Measurements from ENCODE around the gene CAND1. TPM values are rescaled to one million over a fixed set of nuclear protein-coding genes. Genes with fewer than 3 reads are reported as not detected.

Gene CAND1
- total and polyA plus RNA-seq, 9 of the 15 experiments (the other 6 are each of a cell fraction or from before 2014, with no cell fraction given): 24.0 to 167 (median 77.5) TPM

GRCh38 chr12:67355428-67356379, 86.5 kb downstream of the CAND1 start:
- H3K4me2 ChIP-seq (ENCODE audit: insufficient read depth, low read length): no peak overlapping the region
- no peaks in the 10 kb centered on the region for H3K9me1 ChIP-seq (ENCODE audit: control insufficient read depth, insufficient read depth, low read length)
- H3K36me3 ChIP-seq (ENCODE audit: control insufficient read depth, insufficient read depth, low read length): no peaks in the 10 kb centered on the region
- H3K27me3 ChIP-seq (ENCODE audit: control insufficient read depth in 2 of 2, insufficient read depth in 2 of 2, low read length in 2 of 2): peaks cover 0 to 2% of the 10 kb centered on the region in 2 experiments; a peak in 2 of 5 replicates
- peak; percentile 52 for FAIRE-seq
- WGBS (ENCODE audit: insufficient coverage, low coverage, missing lambda C conversion rate): under 1% methylated on average over 6 of the region's 8 CpGs
- ChIA-PET POLR2A (interaction anchor here (0.5 kb wide), 1 partner anchor 303 kb away, joined by 3 read pairs; no protein-coding TSS in a partner anchor), CTCF (ENCODE audit: low intra/inter-chr PET ratio) (interaction anchor here (0.5 to 2.9 kb wide), 7 partner anchors 9 to 1543 kb away, joined by 3 to 24 read pairs (median 4); no protein-coding TSS in a partner anchor)
- H4K20me1 ChIP-seq (replicated peaks; ENCODE audit: control insufficient read depth, insufficient read depth, low read length): no peaks in the 10 kb centered on the region
- H3K9me3 ChIP-seq (replicated peaks; ENCODE audit: control insufficient read depth, insufficient read depth, low read depth, low read length): no peaks in the 10 kb centered on the region
- BruUV-seq (replicated peaks): no TSS peak
- DNase-seq (ENCODE audit: extremely low read depth in 1 of 4, low spot score in 3 of 4): peak; percentile 15 to 52 (median 23)
- intact Hi-C loops (cut with micrococcal nuclease) (loop anchor here (2.0 to 5.0 kb wide), 3 partner anchors 62 to 587 kb away; no protein-coding TSS in a partner anchor), in situ Hi-C loops (cut with MboI) (loop anchor here (5.0 kb wide), 1 partner anchor 587 kb away; no protein-coding TSS in a partner anchor)
- no peaks in the 10 kb centered on the region for H3K4me1 ChIP-seq (replicated peaks in 1 of 2; ENCODE audit: control insufficient read depth in 2 of 2, insufficient read depth in 2 of 2, low read length in 2 of 2)
- no peak overlapping the region for H3K27ac ChIP-seq (ENCODE audit: extremely low read depth, low read depth, low read length)
- 0 out of 2 replicates have a peak overlapping the region, but pooled peaks have one; percentile 8 for H2AFZ ChIP-seq (ENCODE audit: low read depth, low read length)
- no peak overlapping the region for H3K9ac ChIP-seq (ENCODE audit: insufficient read depth in 1 of 2, low read depth in 2 of 2, low read length in 2 of 2)
- H3K79me2 ChIP-seq (ENCODE audit: control insufficient read depth, insufficient read depth, low read length): no peaks in the 10 kb centered on the region
- no peak overlapping the region for H3K4me3 ChIP-seq
- ATAC-seq: peak; percentile 66
- TF ChIP-seq ELF1 (tag; IDR thresholded peaks at IDR 0.05) (no peak), ZNF57 (CRISPR knock-in tag; IDR thresholded peaks at IDR 0.05) (no peak), ZFP36 (IDR thresholded peaks at IDR 0.05; ENCODE audit: low read depth, low read length, partially characterized antibody) (no peak), SNRNP70 (optimal IDR thresholded peaks at IDR 0.05; ENCODE audit: low read depth, low read length) (no peak)
- TF ChIP-seq, protein P1, sequence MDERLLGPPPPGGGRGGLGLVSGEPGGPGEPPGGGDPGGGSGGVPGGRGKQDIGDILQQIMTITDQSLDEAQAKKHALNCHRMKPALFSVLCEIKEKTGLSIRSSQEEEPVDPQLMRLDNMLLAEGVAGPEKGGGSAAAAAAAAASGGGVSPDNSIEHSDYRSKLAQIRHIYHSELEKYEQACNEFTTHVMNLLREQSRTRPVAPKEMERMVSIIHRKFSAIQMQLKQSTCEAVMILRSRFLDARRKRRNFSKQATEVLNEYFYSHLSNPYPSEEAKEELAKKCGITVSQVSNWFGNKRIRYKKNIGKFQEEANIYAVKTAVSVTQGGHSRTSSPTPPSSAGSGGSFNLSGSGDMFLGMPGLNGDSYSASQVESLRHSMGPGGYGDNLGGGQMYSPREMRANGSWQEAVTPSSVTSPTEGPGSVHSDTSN (CRISPR knock-in tag; IDR thresholded peaks at IDR 0.05; ENCODE audit: low read depth): no peak
- TF ChIP-seq, protein P1 (tag; conservative IDR thresholded peaks at IDR 0.05; ENCODE audit: low read depth): 0 out of 2 replicates have a peak, but pooled peaks have one; percentile 45
- TF ChIP-seq, protein P2, sequence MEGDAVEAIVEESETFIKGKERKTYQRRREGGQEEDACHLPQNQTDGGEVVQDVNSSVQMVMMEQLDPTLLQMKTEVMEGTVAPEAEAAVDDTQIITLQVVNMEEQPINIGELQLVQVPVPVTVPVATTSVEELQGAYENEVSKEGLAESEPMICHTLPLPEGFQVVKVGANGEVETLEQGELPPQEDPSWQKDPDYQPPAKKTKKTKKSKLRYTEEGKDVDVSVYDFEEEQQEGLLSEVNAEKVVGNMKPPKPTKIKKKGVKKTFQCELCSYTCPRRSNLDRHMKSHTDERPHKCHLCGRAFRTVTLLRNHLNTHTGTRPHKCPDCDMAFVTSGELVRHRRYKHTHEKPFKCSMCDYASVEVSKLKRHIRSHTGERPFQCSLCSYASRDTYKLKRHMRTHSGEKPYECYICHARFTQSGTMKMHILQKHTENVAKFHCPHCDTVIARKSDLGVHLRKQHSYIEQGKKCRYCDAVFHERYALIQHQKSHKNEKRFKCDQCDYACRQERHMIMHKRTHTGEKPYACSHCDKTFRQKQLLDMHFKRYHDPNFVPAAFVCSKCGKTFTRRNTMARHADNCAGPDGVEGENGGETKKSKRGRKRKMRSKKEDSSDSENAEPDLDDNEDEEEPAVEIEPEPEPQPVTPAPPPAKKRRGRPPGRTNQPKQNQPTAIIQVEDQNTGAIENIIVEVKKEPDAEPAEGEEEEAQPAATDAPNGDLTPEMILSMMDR (IDR thresholded peaks at IDR 0.05 in 2 of 3, conservative IDR thresholded peaks at IDR 0.05 in 1 of 3; ENCODE audit: insufficient read depth in 2 of 3, low read depth in 1 of 3, low read length in 3 of 3): peak; percentile 35 to 69 (median 54); a peak in 4 of 6 replicates

Data from K562 (cell line).